ENCODE results near the gene MAGOHB. TPM values are rescaled to one million over a fixed set of nuclear protein-coding genes. Genes with fewer than 3 reads are reported as not detected.

MAGOHB gene
- total and polyA plus RNA-seq, 2 of the 13 experiments (the other 11 are each of a cell fraction or from before 2014, with no cell fraction given), result 7.0 to 49.8 TPM

- TF ChIP-seq ZMYM2 (CRISPR knock-in tag; IDR thresholded peaks at IDR 0.05), result no peak
- TF ChIP-seq ZNF703 (CRISPR knock-in tag; IDR thresholded peaks at IDR 0.05; ENCODE audit: borderline replicate concordance), result no peak
- peak; percentile 43; the same call in 1 of the 2 replicates for TF ChIP-seq SMAD3 (CRISPR knock-in tag; IDR thresholded peaks at IDR 0.05)
- TF ChIP-seq SATB2 (CRISPR knock-in tag; IDR thresholded peaks at IDR 0.05), result no peak
- TF ChIP-seq ATF4 (CRISPR knock-in tag; IDR thresholded peaks at IDR 0.05), result peak in 1 of 2 experiments; percentile 55; a peak in 1 of 4 replicates
- no peak for TF ChIP-seq ZNF280D (CRISPR knock-in tag; IDR thresholded peaks at IDR 0.05)
- TF ChIP-seq LCORL (IDR thresholded peaks at IDR 0.05), result peak; percentile 36; the same call in 1 of the 2 replicates
- TF ChIP-seq LCORL (CRISPR knock-in tag; IDR thresholded peaks at IDR 0.05), result peak; percentile 68; the same call in 1 of the 2 replicates
- peak; percentile 32; the same call in 1 of the 2 replicates for TF ChIP-seq ZSCAN25 (CRISPR knock-in tag; IDR thresholded peaks at IDR 0.05)
- TF ChIP-seq RFX1 (IDR thresholded peaks at IDR 0.05), result no peak
- TF ChIP-seq ZNF577 (CRISPR knock-in tag; IDR thresholded peaks at IDR 0.05; ENCODE audit: borderline replicate concordance, low read depth), result no peak
- TF ChIP-seq ZFP1 (CRISPR knock-in tag; IDR thresholded peaks at IDR 0.05), result peak; percentile 30; the same call in 1 of the 2 replicates
- no peak for TF ChIP-seq ZBTB3 (CRISPR knock-in tag; IDR thresholded peaks at IDR 0.05; ENCODE audit: borderline replicate concordance, low read depth)
- peak; percentile 90 for TF ChIP-seq ZFY (CRISPR knock-in tag; IDR thresholded peaks at IDR 0.05)
- peak; percentile 76; the same call in 1 of the 2 replicates for TF ChIP-seq NRL (CRISPR knock-in tag; IDR thresholded peaks at IDR 0.05; ENCODE audit: borderline replicate concordance)
- peak; percentile 36; the same call in 1 of the 2 replicates for TF ChIP-seq TGIF2 (CRISPR knock-in tag; IDR thresholded peaks at IDR 0.05)
- no peak for TF ChIP-seq SP2 (CRISPR knock-in tag; IDR thresholded peaks at IDR 0.05)
- no peak for TF ChIP-seq ZNF10 (CRISPR knock-in tag; IDR thresholded peaks at IDR 0.05; ENCODE audit: borderline replicate concordance, low read depth)
- no peak for TF ChIP-seq ZNF512B (CRISPR knock-in tag; IDR thresholded peaks at IDR 0.05; ENCODE audit: borderline replicate concordance)
These were observed at the start of gene MAGOHB (continued) for GRCh38 chr12:10613349-10614055.

Data from HepG2 (cell line).